ENCODE data around the gene PCNP. TPM values are rescaled to one million over a fixed set of nuclear protein-coding genes. Genes with fewer than 3 reads are reported as not detected.
A peak's percentile ranks its signal among the peaks of the same experiment; 100 is the strongest.

PCNP gene
- total RNA-seq (2021): 209 and 216 TPM in 2 replicates
- long read RNA-seq, transcript PCNP-201 (5 exons, 2,342 nt): major isoform, 723 of 1,110 reads
- long read RNA-seq, transcript PCNP-204 (4 exons, 2,028 nt): minor isoform, 25 of 1,110 reads
- long read RNA-seq, transcript PCNP-202 (5 exons, 2,165 nt): minor isoform, 168 of 1,110 reads
- long read RNA-seq, transcript PCNP-207 (5 exons, 786 nt): minor isoform, 27 of 1,110 reads
- long read RNA-seq, partial matches to known transcripts: 15 of 1,110 reads
- long read RNA-seq, other reads (novel, unspliced or antisense): 145 of 1,110 reads

GRCh38 chr3:101573449-101574387 lies at the start of gene PCNP:
Gene PCNP, plus strand, starts transcription at chr3:101574180. Its CDS starts 36 bp downstream, at chr3:101574216.
- H3K27ac Mint-ChIP-seq: peak within 1 kb of the TSS; percentile 98 to 100 (median 99)

More at GRCh38 chr3:101573449-101574387, at the start of gene PCNP:
- H4K91ac ChIP-seq (ENCODE audit: insufficient read length, low read depth, low read length): peak within 1 kb of the TSS; percentile 42
- H3K79me1 ChIP-seq (ENCODE audit: insufficient read depth, low read depth, low read length, poor library complexity, severe bottlenecking): no peaks in the 10 kb centered on the region
- H3K23me2 ChIP-seq (ENCODE audit: insufficient read length, low read depth, low read length, poor library complexity, severe bottlenecking): no peaks in the 10 kb centered on the region
- H3K4ac ChIP-seq (ENCODE audit: low read depth, low read length): peak within 1 kb of the TSS; percentile 15; the same call in 1 of the 2 replicates
- H3K14ac ChIP-seq (ENCODE audit: insufficient read depth, low read length): peak within 1 kb of the TSS; percentile 94
- H4K5ac ChIP-seq (ENCODE audit: insufficient read length, low read depth, low read length): peak within 1 kb of the TSS; percentile 54
- H3K4me2 ChIP-seq (ENCODE audit: insufficient read depth, insufficient read length, low read length): peak within 1 kb of the TSS; percentile 74
- peak; percentile 96 for TF ChIP-seq CTCF (conservative IDR thresholded peaks at IDR 0.05)
- H3K56ac ChIP-seq (ENCODE audit: insufficient read length, low read depth, low read length): no peak within 1 kb of the TSS
- peak within 1 kb of the TSS; percentile 26 for H2BK5ac ChIP-seq (ENCODE audit: insufficient read length, low read length)
- H2BK12ac ChIP-seq (ENCODE audit: insufficient read length, low read depth, low read length): no peak within 1 kb of the TSS
- Mint-ChIP-seq H3K9me3 (no peaks in the 10 kb centered on the region), H3K36me3 (ENCODE audit: insufficient read depth in 1 of 3, low read depth in 3 of 3) (peaks cover 7 to 16% (median 14%) of the 10 kb centered on the region in 3 experiments), H3K4me1 (peaks cover 17 to 19% of the 10 kb centered on the region in 2 experiments), H3K27me3 (ENCODE audit: low read depth) (no peaks in the 10 kb centered on the region), H3K4me3 (peak within 1 kb of the TSS; percentile 90 to 93)
- no peaks in the 10 kb centered on the region for H4K20me1 ChIP-seq (ENCODE audit: control insufficient read depth, insufficient read depth, insufficient read length)
- H3K9ac ChIP-seq (ENCODE audit: extremely low read depth, insufficient read length, low read length): peak within 1 kb of the TSS; percentile 99
- no peak within 1 kb of the TSS for H2AK5ac ChIP-seq (ENCODE audit: insufficient read length, low read length)
- peak within 1 kb of the TSS; percentile 94 for H3K18ac ChIP-seq (ENCODE audit: insufficient read length, low read depth, low read length)
- no peak within 1 kb of the TSS for H3T11ph ChIP-seq (ENCODE audit: low read length)
- H3K9me3 ChIP-seq (ENCODE audit: control insufficient read depth, low read depth, low read length): no peaks in the 10 kb centered on the region
- H2AFZ ChIP-seq (ENCODE audit: low read length): no peak within 1 kb of the TSS
- no peaks in the 10 kb centered on the region for H3K27me3 ChIP-seq (ENCODE audit: insufficient read depth, low read length)
- no peak within 1 kb of the TSS for H2BK15ac ChIP-seq (ENCODE audit: low read depth, low read length)
- no peaks in the 10 kb centered on the region for H3K4me1 ChIP-seq (ENCODE audit: insufficient read depth, low read length)
- WGBS (ENCODE audit: extremely low coverage, insufficient read length, low lambda C conversion rate): no CpG with 5 or more reads among the region's 47 CpGs
- no peak within 1 kb of the TSS for H2BK20ac ChIP-seq (ENCODE audit: low read depth, low read length, poor library complexity, severe bottlenecking)
- H3K27ac ChIP-seq (ENCODE audit: insufficient read length, low read depth, low read length): peak within 1 kb of the TSS; percentile 68
- H3K23ac ChIP-seq (ENCODE audit: insufficient read length, low read depth, low read length): no peak within 1 kb of the TSS
- no peak within 1 kb of the TSS for H4K8ac ChIP-seq (replicated peaks; ENCODE audit: insufficient read length, low read depth, low read length)
- no peak within 1 kb of the TSS for H2BK120ac ChIP-seq (ENCODE audit: low read depth, low read length, poor library complexity, severe bottlenecking)
- H3K79me2 ChIP-seq (ENCODE audit: insufficient read depth, low read length): peaks cover 14% of the 10 kb centered on the region; the same call in 1 of the 2 replicates
- DNase-seq: peak; percentile 98

Data from H9 (cell line).